Keratinocyte (primary cell): Measurements from ENCODE around the gene ACYP1.

ENCODE experiments used
- CTCF ChIP-seq, 3 experiments: IDR thresholded peaks in 1 of 3; conservative IDR thresholded peaks in 1 of 3; optimal IDR thresholded peaks in 1 of 3; 2 replicates in 2 of 3; 3 replicates in 1 of 3; pipeline versions ENCODE3 to v1.5.1; 2011; ENCODE audit warnings: low read length in 3 of 3, mild to moderate bottlenecking in 3 of 3, moderate library complexity in 2 of 3, control low read depth in 1 of 3, inconsistent platforms in 1 of 3; ENCODE audit not compliant: insufficient read depth in 2 of 3; ENCODE audit errors: extremely low read depth in 1 of 3
- EZH2 ChIP-seq: IDR thresholded peaks from one replicate; pipeline ENCODE4 v1.6.1; 2012; ENCODE audit warnings: inconsistent platforms, mild to moderate bottlenecking, low read length, moderate library complexity

DNA sequence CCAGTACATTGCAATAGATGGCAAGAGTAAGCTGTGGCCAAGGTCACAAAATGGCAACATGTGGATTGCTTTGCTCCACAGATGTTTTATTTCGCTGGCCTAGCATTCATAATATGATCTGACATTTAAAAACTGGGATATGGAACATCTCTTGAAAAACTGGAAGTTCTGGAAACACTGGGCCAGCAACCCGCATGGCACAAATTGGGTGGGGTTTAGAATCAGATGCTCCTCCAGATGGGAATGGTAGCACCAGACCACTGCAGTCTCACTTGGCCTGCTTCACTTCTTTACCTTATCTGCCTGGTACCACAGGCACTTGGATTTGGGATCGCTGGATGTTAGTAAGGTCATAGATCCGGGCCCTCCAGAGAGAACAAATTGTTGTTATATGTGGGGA, 15.7 kb upstream of the ACYP1 start:
- TF ChIP-seq CTCF (optimal IDR thresholded peaks at IDR 0.05 in 1 of 3, IDR thresholded peaks at IDR 0.05 in 1 of 3, conservative IDR thresholded peaks at IDR 0.05 in 1 of 3; ENCODE audit: extremely low read depth in 1 of 3, insufficient read depth in 2 of 3, low read length in 3 of 3) (no peak), EZH2 (no peak)
